ENCODE data around the gene DPM1. TPM values are rescaled to one million over a fixed set of nuclear protein-coding genes. Genes with fewer than 3 reads are reported as not detected.

The DPM1 gene
- total and polyA plus RNA-seq, 2 donors (not counting 3 experiments of a cell fraction or from before 2014, with no cell fraction given), result 33.9 to 41.9 TPM

DNA sequence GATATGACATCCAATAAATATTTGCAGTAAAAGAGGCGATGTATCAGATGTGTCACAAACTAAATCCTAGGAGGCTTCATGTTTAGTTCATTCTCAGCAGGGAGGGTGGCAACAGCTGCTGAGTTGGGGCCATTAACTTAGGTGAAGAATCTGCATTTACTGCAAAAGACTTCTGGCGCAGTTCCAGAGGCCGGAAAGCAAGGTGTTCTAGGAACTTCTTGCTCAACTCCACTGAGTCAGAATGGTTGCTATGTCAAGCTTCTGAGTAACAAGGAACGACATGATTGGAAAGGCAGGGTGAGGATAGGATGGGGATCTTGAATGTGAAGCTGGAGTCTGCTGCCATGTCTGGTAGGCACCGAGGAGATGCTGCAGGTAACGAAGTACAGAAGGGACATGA lies 38.8 kb downstream of the DPM1 start:
- intact Hi-C loops (cut with micrococcal nuclease), result no loop called here
- ChIA-PET POLR2A (interaction anchor here (0.7 to 1.1 kb wide), 2 partner anchors 12 to 34 kb away, joined by 4 read pairs; partner anchors contain the start of gene ADNP), CTCF (interaction anchor here (0.9 to 2.4 kb wide), 3 partner anchors 10 to 125 kb away, joined by 3 to 14 read pairs (median 4); partner anchors contain the start of gene BCAS4)
- no peaks in the 10 kb centered on the region for H3K9me1 ChIP-seq (replicated peaks; ENCODE audit: control insufficient read depth, extremely low read depth, insufficient read depth, low read length)
- BruUV-seq (replicated peaks), result no TSS peak
- H3K79me2 ChIP-seq (ENCODE audit: control insufficient read depth, insufficient read depth, low read length), result peaks cover 99% of the 10 kb centered on the region
- no peaks in the 10 kb centered on the region for H3K27me3 ChIP-seq (ENCODE audit: control insufficient read depth in 2 of 2, insufficient read depth in 2 of 2, low read length in 2 of 2)
- H3K27ac ChIP-seq (ENCODE audit: insufficient read depth, low read depth, low read length), result no peak overlapping the region
- TF ChIP-seq POLR2A (IDR thresholded peaks at IDR 0.05; ENCODE audit: low read depth, low read length) (no peak), FOS (IDR thresholded peaks at IDR 0.05; ENCODE audit: borderline replicate concordance, insufficient read depth, low read length) (no peak), CTCF (IDR thresholded peaks at IDR 0.05; ENCODE audit: extremely low read depth in 1 of 2, insufficient read depth in 1 of 2, low read depth in 1 of 2, low read length in 2 of 2) (no peak), GATA2 (IDR thresholded peaks at IDR 0.05; ENCODE audit: insufficient read depth, insufficient read length, low read depth, low read length) (no peak), JUN (IDR thresholded peaks at IDR 0.05; ENCODE audit: borderline replicate concordance, insufficient read depth, insufficient read length, low read depth) (no peak), POLR2AphosphoS5 (IDR thresholded peaks at IDR 0.05; ENCODE audit: insufficient read depth, low read depth, low read length) (no peak), EZH2 (IDR thresholded peaks at IDR 0.05; ENCODE audit: borderline replicate concordance, low read depth, low read length, severe bottlenecking) (no peak), MAX (IDR thresholded peaks at IDR 0.05; ENCODE audit: insufficient read depth, insufficient read length) (no peak), MYC (IDR thresholded peaks at IDR 0.05; ENCODE audit: low read depth, low read length) (no peak)
- no peaks in the 10 kb centered on the region for H3K9me3 ChIP-seq (replicated peaks; ENCODE audit: control insufficient read depth, insufficient read depth, low read length)
- no peak overlapping the region for H3K4me3 ChIP-seq (replicated peaks in 1 of 3; ENCODE audit: insufficient read depth in 1 of 3, low read depth in 1 of 3, low read length in 3 of 3)
- H3K36me3 ChIP-seq (ENCODE audit: control insufficient read depth in 2 of 2, extremely low read depth in 1 of 2, insufficient read depth in 2 of 2, low read length in 2 of 2), result peaks cover 2 to 3% of the 10 kb centered on the region in 2 experiments
- H3K4me1 ChIP-seq (ENCODE audit: control insufficient read depth, extremely low read depth, insufficient read depth, low read length), result peaks cover 26% of the 10 kb centered on the region
- H4K20me1 ChIP-seq (replicated peaks; ENCODE audit: control insufficient read depth, extremely low read depth, insufficient read depth, low read length), result peaks cover 21% of the 10 kb centered on the region
- no peak overlapping the region for H3K9ac ChIP-seq (replicated peaks; ENCODE audit: extremely low read depth, insufficient read depth, low read length)
- dilution Hi-C loops (cut with MboI; ENCODE audit: extremely low pct_ligation_motif_present, low sequenced_read_pairs), result no loop called here
- H3K4me2 ChIP-seq (ENCODE audit: insufficient read depth, low read length), result no peak overlapping the region
- FAIRE-seq (no peak), DNase-seq (ENCODE audit: low read depth, low spot score) (no peak)
- H2AFZ ChIP-seq (ENCODE audit: low read depth, low read length), result no peak overlapping the region
